Body of pancreas (tissue), 4 donors: Measurements from ENCODE around the gene AGAP5.

Source experiments
- CTCF ChIP-seq, 7 experiments: fragments of 450-650 bp in 4 of 7; fragments of 200-600 bp in 3 of 7; sonication (generic) in 3 of 7; IDR thresholded peaks; one replicate each; pipeline ENCODE4 v1.5.1; 2016 to 2019; ENCODE audit warnings: antibody characterized with exemption in 7 of 7
- POLR2A ChIP-seq, 3 donors: fragments of 450-650 bp; IDR thresholded peaks; one replicate each; pipeline ENCODE4 v1.6.1; 2016; ENCODE audit warnings: antibody characterized with exemption in 3 of 3, mild to moderate bottlenecking in 2 of 3

GRCh38 chr10:73635781-73636180 lies 62.1 kb downstream of the AGAP5 start:
- TF ChIP-seq CTCF (IDR thresholded peaks at IDR 0.05): no peak
- TF ChIP-seq POLR2A (IDR thresholded peaks at IDR 0.05): no peak
